GM19372 (cell line): ENCODE measurements around the gene HRH2.

Experiments used
- ATAC-seq: cut with Tn5 transposase; IDR thresholded peaks from one replicate; pipeline ENCODE4 v1.9.1; 2021; ENCODE audit warnings: mild to moderate bottlenecking, low read depth, moderate library complexity; ENCODE audit not compliant: unreplicated experiment

The HRH2 gene

DNA sequence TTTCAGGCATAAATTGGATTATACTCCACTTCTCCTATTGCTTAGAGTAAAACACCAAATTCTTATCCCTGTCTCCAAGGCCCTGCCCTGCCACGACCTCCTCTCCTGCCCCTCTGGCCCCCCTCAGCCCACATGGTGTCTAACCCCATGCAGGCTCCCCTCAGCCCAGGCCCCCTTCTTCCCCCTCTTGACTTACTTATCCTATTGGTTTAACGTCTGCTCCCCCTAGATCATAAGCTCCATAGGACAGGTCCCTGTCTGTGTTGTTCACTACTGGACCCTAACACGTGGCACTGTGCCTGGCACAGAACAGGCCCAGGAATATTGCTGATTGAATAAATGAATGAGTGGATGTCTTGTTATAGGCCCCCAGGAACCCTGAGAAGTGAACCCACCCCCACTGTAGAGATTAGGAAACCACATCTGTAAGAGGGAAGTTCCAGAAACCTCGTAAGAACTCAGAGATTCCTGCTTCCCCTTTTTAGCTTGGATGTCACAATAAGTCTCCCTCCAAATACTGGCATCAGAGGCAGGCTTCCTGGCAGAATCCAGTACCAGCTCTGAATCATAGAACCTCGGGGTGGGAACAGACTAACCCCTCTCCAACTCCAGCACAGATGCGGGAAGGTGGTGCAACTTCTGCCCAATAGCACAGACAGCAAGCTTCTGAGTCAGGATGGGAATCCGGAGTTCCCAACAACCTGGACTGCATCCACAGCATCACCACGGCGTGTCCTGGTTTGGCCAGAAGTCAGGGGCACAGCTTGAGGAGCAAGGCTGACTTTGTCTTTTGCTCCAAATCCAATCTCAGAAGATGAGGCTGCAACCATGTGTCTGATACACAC is 31.5 kb downstream of the HRH2 start:
- ATAC-seq = no peak

DNA sequence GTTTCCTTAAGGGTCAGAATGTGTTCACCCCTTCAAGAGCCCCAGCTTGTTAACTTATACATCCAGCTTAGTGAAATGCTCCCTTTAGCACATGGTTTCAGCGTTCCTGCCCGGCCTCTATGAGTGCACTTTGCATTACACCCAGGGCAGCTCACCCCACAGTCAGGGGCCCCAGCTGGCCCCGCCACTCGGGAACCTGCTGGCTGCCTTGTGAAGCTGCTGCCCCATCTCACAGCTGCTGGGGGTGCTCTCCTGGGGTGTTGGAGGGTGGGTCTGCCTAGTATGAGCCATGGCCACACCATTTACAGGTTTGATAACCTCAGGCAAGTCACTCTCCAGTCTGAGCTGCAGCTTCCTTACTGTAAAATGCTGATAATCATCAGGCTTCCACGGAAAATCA is 32.2 kb downstream of the HRH2 start:
- ATAC-seq = no peak

GRCh38 chr5:175690586-175690985 is 32.7 kb downstream of the HRH2 start:
- ATAC-seq = no peak

GRCh38 chr5:175691761-175692160 is 33.9 kb downstream of the HRH2 start:
- no peak for ATAC-seq

GRCh38 chr5:175692235-175692995 is 34.5 kb downstream of the HRH2 start:
- ATAC-seq = no peak

DNA sequence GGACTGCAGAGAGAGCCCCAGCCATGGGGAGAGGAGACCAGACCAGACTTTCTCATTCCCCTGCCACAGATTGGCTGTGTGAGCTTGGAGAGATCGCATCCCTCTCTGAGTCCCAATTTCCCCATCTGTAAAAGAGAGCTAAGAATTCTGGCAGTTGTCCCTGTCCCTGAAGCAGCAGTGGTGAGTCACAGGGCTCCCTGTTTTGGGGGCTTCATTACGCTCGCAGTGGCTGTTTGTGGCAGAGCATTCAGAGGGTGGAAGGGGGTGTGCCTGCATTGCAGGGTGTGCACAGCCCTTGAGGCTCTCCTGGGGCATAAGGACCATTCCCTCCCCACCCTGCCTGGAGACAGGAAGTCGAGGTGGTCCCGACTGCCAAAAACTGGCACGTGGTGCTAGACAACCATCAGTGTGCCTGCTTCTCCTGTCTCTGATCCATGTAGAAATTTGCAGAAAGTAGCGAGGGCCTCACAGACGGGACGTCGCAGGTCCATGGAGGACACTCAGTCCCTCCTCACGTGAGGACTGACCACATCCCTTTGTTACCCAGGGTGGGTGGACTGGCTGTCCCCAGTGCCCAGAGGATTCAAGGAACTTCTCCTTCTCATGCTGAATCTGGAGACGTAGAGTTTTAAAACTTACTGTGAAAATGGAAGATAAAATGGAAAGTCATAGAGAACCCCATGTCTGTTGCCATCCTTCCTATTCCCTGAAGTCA is 35.3 kb downstream of the HRH2 start:
- ATAC-seq = no peak

DNA sequence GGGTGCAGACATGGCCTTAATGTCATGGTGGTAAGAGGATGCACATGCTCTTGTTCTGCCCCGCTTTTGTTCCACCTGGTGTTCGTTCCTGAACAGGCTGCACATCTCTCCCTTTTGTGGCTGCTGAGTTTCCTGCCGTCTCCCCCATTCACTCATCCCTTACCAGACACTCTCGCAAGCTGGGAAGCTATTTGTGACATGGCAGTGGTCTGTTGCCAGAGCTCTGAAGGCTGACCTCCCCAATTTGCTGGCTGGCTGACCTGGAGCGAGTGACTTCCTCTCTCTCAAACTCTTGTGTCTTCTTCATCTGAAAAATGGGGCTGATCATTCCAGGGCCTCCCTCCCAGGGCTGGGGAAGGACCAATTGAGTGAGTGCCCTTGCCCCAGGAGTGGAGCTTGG is 35.9 kb downstream of the HRH2 start:
- ATAC-seq = no peak

DNA sequence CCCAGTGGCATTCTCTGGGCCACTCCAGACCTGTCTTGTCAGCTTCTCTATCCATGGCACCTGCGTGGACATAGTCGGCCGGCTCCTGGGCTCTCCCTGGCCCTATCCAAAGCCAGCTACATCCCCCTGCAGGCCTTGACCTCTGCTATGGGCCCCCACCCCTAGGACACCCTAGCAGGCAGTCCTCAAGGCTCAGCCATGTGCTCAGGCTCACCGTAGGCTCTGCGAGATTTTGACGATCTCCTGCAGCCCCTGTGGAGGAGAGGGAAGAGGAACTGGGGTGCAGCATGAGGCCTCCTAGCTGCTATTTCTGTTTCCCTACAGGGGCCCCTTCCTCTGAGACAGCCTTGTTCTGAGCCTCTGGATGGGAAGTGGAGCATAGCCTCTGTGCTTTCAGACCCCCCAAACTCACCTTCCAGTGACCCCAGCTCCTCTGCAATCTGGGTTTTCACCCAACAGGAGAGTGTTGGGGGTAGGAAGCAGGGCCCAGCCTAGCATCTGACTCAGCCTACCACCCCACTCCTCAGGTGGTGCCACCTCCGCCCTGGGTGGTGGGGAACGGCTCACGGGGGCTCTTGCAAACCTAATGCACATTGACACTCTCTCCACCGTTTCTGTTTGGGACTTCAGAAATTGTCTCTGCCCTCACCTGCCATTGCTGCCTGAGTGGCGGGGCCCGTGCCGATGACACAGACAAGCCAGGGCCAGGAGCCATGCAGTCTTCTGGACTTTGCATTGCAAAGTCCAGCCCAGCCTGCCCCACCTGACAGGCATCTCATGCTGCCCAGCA is 36.7 kb downstream of the HRH2 start:
- ATAC-seq = no peak

DNA sequence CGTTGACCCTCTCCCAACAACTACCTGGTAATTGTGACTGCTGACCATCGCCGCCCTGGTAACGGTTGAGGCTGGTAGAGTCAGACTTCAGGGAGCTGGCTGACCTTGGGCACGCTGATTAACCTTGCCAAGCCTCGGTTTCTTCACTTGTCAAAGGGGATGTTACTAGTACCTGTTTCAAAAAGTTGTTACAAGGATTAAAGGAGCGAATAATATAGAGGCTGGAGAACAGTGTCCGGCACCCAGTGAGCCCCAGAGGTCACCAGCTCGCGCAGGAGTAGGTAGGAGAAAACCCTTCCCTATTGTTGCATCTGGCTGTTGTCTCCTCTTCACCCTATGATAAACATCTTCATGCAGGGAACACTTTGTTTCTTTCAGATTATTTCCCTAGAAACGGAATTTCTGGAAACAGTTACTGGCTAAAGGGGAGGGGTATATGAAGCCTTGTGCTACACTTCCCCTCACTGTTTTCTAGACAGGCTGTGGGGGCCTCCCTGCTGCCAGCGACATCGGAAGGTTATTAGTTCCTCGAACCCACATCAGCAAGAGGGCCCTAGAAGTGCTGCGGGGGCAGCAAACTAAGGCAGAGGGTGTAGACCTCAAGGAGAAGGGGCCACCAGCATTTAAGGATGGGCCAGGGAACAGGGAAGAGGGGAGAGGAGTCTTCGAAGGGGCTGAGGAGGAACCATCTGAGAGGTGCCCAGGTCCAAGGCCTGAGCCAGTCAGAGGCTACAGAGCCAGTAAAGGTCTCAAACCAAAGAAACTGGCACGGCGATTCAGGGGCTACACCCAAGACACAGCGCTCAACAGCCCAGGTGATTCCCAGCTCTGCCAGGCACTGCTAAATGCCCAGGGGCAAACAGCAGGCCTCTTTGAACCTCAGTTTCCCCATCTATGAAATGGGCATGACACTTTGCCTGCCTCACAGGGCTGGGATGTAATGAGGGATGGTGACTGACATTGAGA is 37.6 kb downstream of the HRH2 start:
- ATAC-seq = no peak

DNA sequence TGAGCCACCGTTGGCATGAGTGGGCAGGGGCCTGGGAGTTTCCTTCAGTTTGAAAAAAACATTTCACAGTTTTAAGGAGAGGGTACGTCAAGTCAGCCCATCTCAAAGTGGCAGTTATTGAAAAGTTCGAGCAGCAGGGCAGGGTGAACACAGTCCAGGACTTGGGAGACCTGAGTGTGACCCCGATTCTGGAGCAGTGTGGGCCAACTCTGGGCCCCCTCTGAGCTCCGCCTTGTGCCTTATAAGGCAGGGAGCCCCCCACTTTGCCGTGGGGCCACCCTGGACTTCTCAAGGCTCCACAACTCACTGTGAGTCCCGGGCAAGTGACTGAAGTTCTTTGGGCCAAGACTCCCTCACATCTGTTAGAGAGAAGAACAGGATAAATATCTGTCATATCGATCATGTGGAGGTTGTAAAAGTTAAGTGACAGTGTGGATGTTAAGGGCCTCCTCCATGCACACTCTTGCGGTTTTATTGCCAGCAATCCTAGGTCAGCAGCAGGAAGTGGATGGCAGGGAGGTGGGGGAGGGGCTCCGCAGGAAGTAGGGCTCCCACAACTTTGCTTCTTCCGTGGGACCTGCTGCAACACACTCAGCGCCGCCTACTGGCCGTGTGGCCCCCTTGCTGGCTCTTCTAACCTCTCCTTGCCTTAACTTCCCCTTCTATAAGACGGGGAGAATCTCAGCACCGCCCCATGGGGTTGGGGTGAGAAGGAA is 38.4 kb downstream of the HRH2 start:
- ATAC-seq = no peak

- ATAC-seq = no peak
Measured at GRCh38 chr5:175696855-175697198, 39.0 kb downstream of the HRH2 start.

DNA sequence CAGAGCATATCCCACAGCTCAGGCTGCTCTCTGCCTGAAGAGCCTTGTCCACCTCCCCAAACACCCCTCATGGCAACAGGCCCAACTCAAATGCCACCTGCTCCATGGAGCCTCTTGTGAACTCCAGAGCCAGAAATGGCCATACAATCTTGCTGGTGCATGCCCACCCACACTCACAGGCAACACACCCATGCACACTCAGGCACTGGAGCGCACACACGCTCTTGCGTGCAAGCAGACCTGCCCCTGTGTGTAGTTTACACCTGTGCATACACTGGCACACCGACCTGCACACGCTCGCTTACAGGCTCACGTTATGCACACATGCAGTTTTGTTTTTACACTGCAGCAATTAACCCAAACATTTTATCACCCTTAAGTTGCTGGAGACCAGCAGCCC is 40.0 kb downstream of the HRH2 start:
- no peak for ATAC-seq

DNA sequence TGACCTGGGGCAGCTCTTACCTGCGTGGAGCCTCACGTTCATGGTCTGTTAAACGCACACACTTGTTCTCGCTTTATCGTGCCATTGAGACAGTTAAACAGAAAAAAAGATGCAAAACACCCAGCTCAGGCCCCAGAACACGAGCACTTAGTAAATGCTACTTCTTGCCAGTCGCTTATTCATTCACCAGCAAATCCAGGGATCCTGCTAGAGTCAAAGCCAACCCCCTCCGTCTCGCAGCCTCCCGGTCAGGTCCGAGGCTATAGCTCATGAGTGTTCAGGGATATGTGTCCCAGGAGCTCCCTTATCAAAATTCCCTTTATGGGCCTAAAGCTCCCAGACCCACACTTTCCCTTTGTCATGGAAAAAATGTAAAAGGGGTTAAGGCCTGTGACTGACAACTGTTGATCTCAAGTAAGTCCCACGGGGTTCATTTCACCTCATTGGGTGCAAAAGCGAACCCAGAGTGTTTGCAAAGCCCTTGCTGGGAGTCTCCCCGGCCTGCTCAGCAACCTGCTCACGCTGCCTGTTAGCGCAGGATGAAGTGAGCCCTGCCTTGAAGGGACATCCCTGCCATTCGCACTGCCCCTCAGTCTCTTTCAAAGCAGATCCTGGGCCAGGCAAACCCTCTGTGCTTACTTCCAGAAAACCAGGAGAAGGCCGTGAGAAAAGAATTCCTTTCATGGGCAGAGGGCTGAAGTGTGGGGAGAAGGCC is 40.7 kb downstream of the HRH2 start:
- no peak for ATAC-seq

DNA sequence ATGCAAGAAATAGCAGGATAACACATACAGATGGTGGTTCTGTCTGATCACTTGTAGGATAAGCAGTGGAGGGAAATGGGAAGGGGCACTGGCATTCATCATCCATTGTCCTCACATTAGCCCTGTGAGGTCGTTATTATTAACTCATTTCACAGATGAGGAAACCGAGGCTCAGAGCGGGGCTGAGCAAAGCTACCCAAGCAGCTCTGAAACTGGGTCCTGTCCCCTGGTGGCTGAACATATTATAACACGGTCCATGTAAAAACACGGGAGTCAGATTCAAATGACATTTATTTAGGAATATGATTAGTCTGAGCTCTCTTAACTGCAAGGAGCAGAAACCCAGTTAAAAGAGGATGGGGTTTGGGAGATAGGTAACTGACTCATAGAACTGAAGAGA is 43.1 kb downstream of the HRH2 start:
- no peak for ATAC-seq

DNA sequence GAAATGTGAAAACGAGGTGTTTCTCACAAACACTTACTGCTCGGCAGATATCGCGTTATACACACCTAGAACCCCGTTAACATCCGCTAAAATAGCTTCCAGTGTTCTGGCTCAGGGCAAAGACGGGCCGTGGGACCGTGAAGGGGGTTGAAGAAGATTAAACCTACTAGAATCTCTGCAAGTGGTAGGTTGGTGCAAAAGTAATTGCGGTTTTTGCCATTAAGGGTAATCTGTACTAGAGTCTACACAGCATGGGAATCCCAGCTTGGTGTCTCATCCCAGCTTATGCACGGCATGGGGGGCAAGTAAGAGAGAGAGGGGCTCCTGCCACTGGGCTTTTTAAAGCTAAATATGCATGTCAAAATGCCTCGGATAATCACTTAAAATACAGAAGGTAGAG is 43.9 kb downstream of the HRH2 start:
- ATAC-seq = no peak

- ATAC-seq = no peak
Measured at GRCh38 chr5:175706499-175706898, 48.6 kb downstream of the HRH2 start.

- ATAC-seq = no peak
Measured at GRCh38 chr5:175707751-175708375, 50.0 kb downstream of the HRH2 start.

DNA sequence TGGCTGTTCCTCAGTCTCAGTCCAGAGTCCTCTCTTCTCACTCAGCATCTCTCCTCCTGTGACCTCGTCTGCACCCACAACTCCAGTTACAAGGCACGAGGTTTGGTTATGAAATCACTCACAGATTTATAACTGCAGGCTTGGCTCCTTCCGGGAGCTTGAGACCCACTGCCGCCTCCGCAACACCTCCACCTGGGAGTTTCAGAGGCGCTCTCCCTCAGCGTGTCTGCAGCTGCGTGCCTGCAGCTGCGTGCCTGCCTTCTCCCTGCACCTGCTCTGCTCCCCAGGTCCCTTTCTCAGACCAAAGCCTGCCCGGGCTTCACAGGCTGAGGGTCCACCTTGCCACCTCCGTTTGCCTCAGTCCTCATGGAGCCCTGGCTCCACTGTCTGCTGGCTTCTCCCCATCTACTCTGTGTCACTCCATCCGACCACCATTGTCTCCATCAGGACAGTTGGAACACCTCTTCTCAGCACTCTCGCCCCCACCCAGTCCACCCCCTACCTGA is 51.5 kb downstream of the HRH2 start:
- no peak for ATAC-seq
